Pancreas (tissue), 10 donors: Measurements from ENCODE around the gene DDX19B. TPM values are rescaled to one million over a fixed set of nuclear protein-coding genes. Genes with fewer than 3 reads are reported as not detected.
"Not testable (repeated sequence)": the region's sequence is repeated elsewhere in the genome, so short reads cannot be mapped to it uniquely, and the experiment has no call there.

Experiments used
- ATAC-seq, 4 donors: fragments of 200-7000 bp; cut with Tn5 transposase; one replicate each; pipeline versions ENCODE4 v1.8.0 to v1.9.1; 2020; ENCODE audit warnings: mild to moderate bottlenecking in 4 of 4, moderate library complexity in 4 of 4
- DNase-seq, 6 donors: peaks; one replicate each; pipeline ENCODE4 v3.0.0-alpha.2; 2020
- FAIRE-seq: peaks from 2 replicates; lab custom pipeline; 2012; peaks lifted over from hg19 to GRCh38; lab: Jason Lieb, UNC
- H3K27ac ChIP-seq, 4 donors: fragments of 200-600 bp; sonication (generic); 1 replicate in 3 of 4; 2 replicates in 1 of 4; pipeline versions ENCODE4 v1.5.0 to v1.8.0; 2020
- H3K27me3 ChIP-seq, 4 donors: fragments of 200-600 bp; one replicate each; pipeline ENCODE4 v1.8.0; 2021
- H3K36me3 ChIP-seq, 3 donors: fragments of 200-600 bp; sonication (generic) in 1 of 3; one replicate each; pipeline versions ENCODE4 v1.5.0 to v1.8.0; 2020 to 2021
- H3K4me1 ChIP-seq, 3 donors: fragments of 200-600 bp; one replicate each; pipeline ENCODE4 v1.8.0; 2021
- H3K4me3 ChIP-seq, 4 donors: fragments of 200-600 bp; sonication (generic) in 2 of 4; one replicate each; pipeline versions ENCODE4 v1.5.0 to v1.8.0; 2020 to 2021
- H3K9me3 ChIP-seq, 4 donors: fragments of 200-600 bp; one replicate each; pipeline ENCODE4 v1.8.0; 2021
- WGBS, 2 donors: extraction: QIAGEN DNeasy Blood & Tissue Kit; methylation state at CpG; one replicate each; pipeline ENCODE4 v1.1.7; 2013; 5-methylcytosine and 5-hydroxymethylcytosine counted together
- intact Hi-C, 3 donors: fragments of 100-400 bp; cut with DNase I; formaldehyde crosslinking; loops; one replicate each; pipeline versions ENCODE4 v1.11.1 to v1.14.2; 2022
- polyA plus RNA-seq, 2 donors: library from polyadenylated mRNA; stranded (reverse); fragments of 200-250 nt; gene quantifications; one replicate each; pipeline ENCODE4 v1.2.3, GENCODE V29; 2013
- total RNA-seq, 6 donors: library from RNA; stranded (reverse); fragmentation: NEBNext Ultra II Directional in 4 of 6; extraction: Animal tissue kit (Norgen Biotek cat#: 25700) in 4 of 6; gene quantifications; one replicate each; pipeline versions ENCODE4 v1.2.1 to v1.2.4, GENCODE V29; 2021 to 2023
- TF ChIP-seq, protein P1 (sequence below), 4 donors: fragments of 200-600 bp; sonication (generic) in 3 of 4; IDR thresholded peaks; one replicate each; pipeline versions ENCODE4 v1.5.0 to v1.8.0; 2021; ENCODE audit warnings: antibody characterized with exemption in 4 of 4
- donor health status: healthy with polysubstance abuse.
- donor health status: DM: no; HTN: no; CAD: no; lungs with moderate emphysema.
- donor health status: DM: no; HTN: no; CAD: no.
- donor health status: control.
- donor health status: control.
- donor health status: Bipolar disorder and iron deficiency.
- donor health status: DM: yes; HTN: yes; CAD: no.
- donor health status: DM: no; HTN: no; CAD: no.
- donor health status: DM: no; HTN: no; CAD: no.
- donor health status: DM: yes; HTN: yes; CAD: no.

Gene DDX19B
- total and polyA plus RNA-seq, 8 donors: 12.5 to 19.6 (median 13.7) TPM

- no peak for FAIRE-seq
- DNase-seq: no peak
- ATAC-seq: no peak
- TF ChIP-seq, protein P1, sequence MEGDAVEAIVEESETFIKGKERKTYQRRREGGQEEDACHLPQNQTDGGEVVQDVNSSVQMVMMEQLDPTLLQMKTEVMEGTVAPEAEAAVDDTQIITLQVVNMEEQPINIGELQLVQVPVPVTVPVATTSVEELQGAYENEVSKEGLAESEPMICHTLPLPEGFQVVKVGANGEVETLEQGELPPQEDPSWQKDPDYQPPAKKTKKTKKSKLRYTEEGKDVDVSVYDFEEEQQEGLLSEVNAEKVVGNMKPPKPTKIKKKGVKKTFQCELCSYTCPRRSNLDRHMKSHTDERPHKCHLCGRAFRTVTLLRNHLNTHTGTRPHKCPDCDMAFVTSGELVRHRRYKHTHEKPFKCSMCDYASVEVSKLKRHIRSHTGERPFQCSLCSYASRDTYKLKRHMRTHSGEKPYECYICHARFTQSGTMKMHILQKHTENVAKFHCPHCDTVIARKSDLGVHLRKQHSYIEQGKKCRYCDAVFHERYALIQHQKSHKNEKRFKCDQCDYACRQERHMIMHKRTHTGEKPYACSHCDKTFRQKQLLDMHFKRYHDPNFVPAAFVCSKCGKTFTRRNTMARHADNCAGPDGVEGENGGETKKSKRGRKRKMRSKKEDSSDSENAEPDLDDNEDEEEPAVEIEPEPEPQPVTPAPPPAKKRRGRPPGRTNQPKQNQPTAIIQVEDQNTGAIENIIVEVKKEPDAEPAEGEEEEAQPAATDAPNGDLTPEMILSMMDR (IDR thresholded peaks at IDR 0.05): no peak
- intact Hi-C loops: no loop called here
- Histone ChIP-seq H3K4me1 (no peaks in the 10 kb centered on the region), H3K9me3 (no peaks in the 10 kb centered on the region), H3K4me3 (no peak overlapping the region), H3K27me3 (no peaks in the 10 kb centered on the region), H3K36me3 (peaks cover 0 to 75% (median 43%) of the 10 kb centered on the region in 3 donors), H3K27ac (no peak overlapping the region)
- 78 to 80% methylated on average over 9 of the region's 9 CpGs for WGBS, 2 donors
Measured at GRCh38 chr16:70255574-70255973, 43.4 kb upstream of the DDX19B start.

DNA sequence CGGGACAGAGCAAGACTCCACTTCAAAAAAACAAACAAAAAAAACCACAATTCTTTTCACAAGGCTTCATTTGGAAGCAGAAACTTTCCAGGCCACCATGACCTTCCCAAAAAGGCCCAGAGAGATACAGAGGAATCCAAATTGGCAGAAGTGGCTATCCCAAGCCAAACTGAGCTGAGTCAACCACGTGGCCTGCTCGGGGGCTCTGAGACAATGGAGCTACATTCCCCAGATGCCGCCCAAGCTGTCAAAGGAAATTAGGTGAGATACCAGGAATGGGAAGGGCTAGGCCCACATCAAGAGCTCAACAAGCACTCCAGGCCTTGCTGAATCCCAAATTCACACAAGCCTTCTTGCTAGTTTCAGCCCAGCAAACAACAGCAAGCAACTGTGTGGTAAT, 41.6 kb upstream of the DDX19B start:
- Histone ChIP-seq H3K4me3 (no peak overlapping the region), H3K36me3 (peaks cover 3 to 90% (median 51%) of the 10 kb centered on the region in 3 donors), H3K27me3 (no peaks in the 10 kb centered on the region), H3K27ac (no peak overlapping the region), H3K9me3 (no peaks in the 10 kb centered on the region), H3K4me1 (no peaks in the 10 kb centered on the region)
- WGBS, 2 donors: 75 to 77% methylated on average over 4 of the region's 4 CpGs
- DNase-seq: peak in 1 of 6 donors; percentile 6
- ATAC-seq: no peak
- TF ChIP-seq, protein P1 (IDR thresholded peaks at IDR 0.05): no peak
- no peak for FAIRE-seq
- intact Hi-C loops: no loop called here

GRCh38 chr16:70258065-70258464, 40.9 kb upstream of the DDX19B start:
- H3K9me3 ChIP-seq: no peaks in the 10 kb centered on the region
- H3K36me3 ChIP-seq: peaks cover 3 to 90% (median 49%) of the 10 kb centered on the region in 3 donors
- H3K27ac ChIP-seq: no peak overlapping the region
- TF ChIP-seq, protein P1 (IDR thresholded peaks at IDR 0.05): no peak
- DNase-seq: peak in 2 of 6 donors; percentile 13 to 38
- no peaks in the 10 kb centered on the region for H3K4me1 ChIP-seq
- H3K4me3 ChIP-seq: no peak overlapping the region
- 88 to 92% methylated on average over 14 of the region's 14 CpGs for WGBS, 2 donors
- ATAC-seq: no peak
- no peaks in the 10 kb centered on the region for H3K27me3 ChIP-seq
- no peak for FAIRE-seq
- intact Hi-C loops: no loop called here

GRCh38 chr16:70258946-70259345, 40.0 kb upstream of the DDX19B start:
- FAIRE-seq: no peak
- 94 to 98% methylated on average over 10 of the region's 10 CpGs for WGBS, 2 donors
- Histone ChIP-seq H3K4me3 (no peak overlapping the region), H3K27ac (no peak overlapping the region), H3K27me3 (no peaks in the 10 kb centered on the region), H3K36me3 (peaks cover 3 to 91% (median 43%) of the 10 kb centered on the region in 3 donors), H3K4me1 (no peaks in the 10 kb centered on the region), H3K9me3 (no peaks in the 10 kb centered on the region)
- TF ChIP-seq, protein P1 (IDR thresholded peaks at IDR 0.05): no peak
- no peak for ATAC-seq
- intact Hi-C loops: no loop called here
- DNase-seq: peak in 1 of 6 donors; percentile 11

- FAIRE-seq, H3K27me3 ChIP-seq, H3K4me1 ChIP-seq, H3K4me3 ChIP-seq, H3K9me3 ChIP-seq, DNase-seq, intact Hi-C loops, H3K27ac ChIP-seq, ATAC-seq: not testable (repeated sequence)
- 94 to 96% methylated on average over 5 of the region's 6 CpGs for WGBS, 2 donors
- H3K36me3 ChIP-seq: peaks cover 7 to 99% (median 52%) of the 10 kb centered on the region in 3 donors
Measured at GRCh38 chr16:70259903-70260302, 39.1 kb upstream of the DDX19B start.
